Hepatocyte (in vitro differentiated cells): ENCODE results near the gene TRIM52. TPM values are rescaled to one million over a fixed set of nuclear protein-coding genes. Genes with fewer than 3 reads are reported as not detected.

Source experiments
- DNase-seq: peaks from one replicate; pipeline ENCODE4 v3.0.0-alpha.2; 2016; ENCODE audit warnings: low spot score
- H2AFZ ChIP-seq: fragments of 200-600 bp; sonication (generic); 2 replicates; pipeline ENCODE4 v1.6.0; 2016; ENCODE audit warnings: antibody characterized with exemption, mild to moderate bottlenecking
- H3K27ac ChIP-seq: fragments of 200-600 bp; sonication (generic); 2 replicates; pipeline ENCODE4 v1.5.1; 2016; ENCODE audit warnings: mild to moderate bottlenecking
- H3K27me3 ChIP-seq: fragments of 200-600 bp; sonication (generic); 2 replicates; pipeline ENCODE4 v1.6.1; 2016
- H3K36me3 ChIP-seq: fragments of 200-600 bp; sonication (generic); replicated peaks from 2 replicates; pipeline ENCODE4 v1.5.1; 2016; ENCODE audit warnings: low read depth; ENCODE audit not compliant: insufficient read depth
- H3K4me1 ChIP-seq: fragments of 200-600 bp; sonication (generic); 2 replicates; pipeline ENCODE4 v1.5.1; 2016; ENCODE audit warnings: mild to moderate bottlenecking, moderate library complexity; ENCODE audit not compliant: insufficient read depth
- H3K4me2 ChIP-seq: fragments of 200-600 bp; sonication (generic); 2 replicates; pipeline ENCODE4 v1.6.0; 2016
- H3K4me3 ChIP-seq: fragments of 200-600 bp; sonication (generic); 2 replicates; pipeline ENCODE4 v1.5.1; 2016; ENCODE audit warnings: mild to moderate bottlenecking
- H3K79me2 ChIP-seq: fragments of 200-600 bp; sonication (generic); 2 replicates; pipeline ENCODE4 v1.6.0; 2017; ENCODE audit warnings: mild to moderate bottlenecking
- H3K9me2 ChIP-seq: fragments of 200-600 bp; sonication (generic); replicated peaks from 2 replicates; pipeline ENCODE4 v1.6.0; 2017; ENCODE audit warnings: mild to moderate bottlenecking; ENCODE audit not compliant: insufficient read depth
- H3K9me3 ChIP-seq: fragments of 200-600 bp; sonication (generic); 2 replicates; pipeline ENCODE4 v1.5.1; 2016; ENCODE audit warnings: low read depth, mild to moderate bottlenecking
- H4K20me1 ChIP-seq: fragments of 200-600 bp; sonication (generic); 2 replicates; pipeline ENCODE4 v1.6.0; 2016; ENCODE audit warnings: mild to moderate bottlenecking; ENCODE audit not compliant: insufficient read depth, poor library complexity, severe bottlenecking
- EZH2 ChIP-seq: fragments of 200-600 bp; sonication (generic); IDR thresholded peaks from 2 replicates; pipeline ENCODE4 v1.6.1; 2016; ENCODE audit warnings: antibody characterized with exemption, mild to moderate bottlenecking, borderline replicate concordance
- EZH2phosphoT487 ChIP-seq: fragments of 200-600 bp; sonication (generic); IDR thresholded peaks from one replicate; pipeline ENCODE4 v1.6.1; 2018; ENCODE audit warnings: antibody characterized with exemption, mild to moderate bottlenecking, low read depth, moderate library complexity; ENCODE audit not compliant: unreplicated experiment, severe bottlenecking
- WGBS: methylation state at CpG from one replicate; pipeline ENCODE4 v1.1.6; 2016; ENCODE audit warnings: low lambda C conversion rate; ENCODE audit errors: missing lambda C conversion rate; 5-methylcytosine and 5-hydroxymethylcytosine counted together
- microRNA-seq: library from miRNA; unstranded; fragments of <30 nt; microRNA quantifications from one replicate; pipeline ENCODE4, GENCODE V29; 2017
- polyA plus RNA-seq: library from polyadenylated mRNA; unstranded; fragments of >200 nt; fragmentation: Nextera tagmentation; extraction: Ambion mirVana; gene quantifications from 2 replicates; pipeline ENCODE4 v1.2.1, GENCODE V29; 2016
- small RNA-seq: library from RNA; depleted of rRNA; stranded (forward); fragments of <200 nt; gene quantifications from one replicate; pipeline ENCODE3, GENCODE V24; 2014
- total RNA-seq: library from RNA; depleted of rRNA; stranded (reverse); fragments of >200 nt; gene quantifications from 2 replicates; pipeline ENCODE4 v1.2.3, GENCODE V29; 2014
- TF ChIP-seq, protein P1 (sequence below): fragments of 200-600 bp; sonication (generic); IDR thresholded peaks from 2 replicates; pipeline ENCODE4 v1.5.1; 2016; ENCODE audit warnings: antibody characterized with exemption, mild to moderate bottlenecking; ENCODE audit not compliant: poor library complexity

Gene TRIM52
- total and polyA plus RNA-seq, 2 experiments from 2014 or later = 9.9 to 13.2 TPM

DNA sequence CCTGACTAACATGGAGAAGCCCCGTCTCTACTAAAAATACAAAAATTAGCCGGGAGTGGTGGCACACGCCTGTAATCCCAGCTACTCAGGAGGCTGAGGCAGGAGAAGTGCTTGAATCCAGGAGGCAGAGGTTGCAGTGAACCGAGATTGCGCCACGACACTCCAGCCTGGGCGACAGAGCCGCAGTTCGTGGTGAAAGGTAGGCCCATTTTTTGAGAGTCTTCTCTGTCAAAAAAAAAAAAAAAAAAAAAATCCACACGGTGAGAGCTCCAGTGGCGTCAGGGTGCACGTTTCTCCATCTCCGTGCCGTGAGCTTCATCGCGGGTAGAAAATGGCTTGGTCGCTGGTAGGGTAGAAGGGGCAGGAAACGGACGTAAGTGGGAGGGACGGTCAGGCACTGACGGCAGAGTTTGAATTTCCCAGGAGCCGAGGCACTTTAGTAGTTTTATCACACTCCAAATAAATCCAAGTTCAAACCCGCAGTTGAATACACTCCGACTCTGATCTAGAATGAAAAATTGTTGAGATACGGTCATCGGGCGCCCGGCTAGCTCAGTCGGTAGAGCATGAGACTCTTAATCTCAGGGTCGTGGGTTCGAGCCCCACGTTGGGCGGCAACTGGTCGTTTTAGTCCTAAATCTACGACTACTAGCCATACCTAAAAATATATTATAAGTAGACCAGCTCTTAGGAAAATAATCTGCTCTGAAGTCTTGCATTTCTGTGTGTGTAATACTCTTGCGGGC, 53.6 kb downstream of the TRIM52 start:
- peak overlapping the region; percentile 77 for H3K27ac ChIP-seq
- H3K4me2 ChIP-seq = peak overlapping the region; percentile 100
- no peaks in the 10 kb centered on the region for H3K9me2 ChIP-seq
- H3K27me3 ChIP-seq = peaks cover 22% of the 10 kb centered on the region
- DNase-seq = peak; percentile 86
- TF ChIP-seq, protein P1, sequence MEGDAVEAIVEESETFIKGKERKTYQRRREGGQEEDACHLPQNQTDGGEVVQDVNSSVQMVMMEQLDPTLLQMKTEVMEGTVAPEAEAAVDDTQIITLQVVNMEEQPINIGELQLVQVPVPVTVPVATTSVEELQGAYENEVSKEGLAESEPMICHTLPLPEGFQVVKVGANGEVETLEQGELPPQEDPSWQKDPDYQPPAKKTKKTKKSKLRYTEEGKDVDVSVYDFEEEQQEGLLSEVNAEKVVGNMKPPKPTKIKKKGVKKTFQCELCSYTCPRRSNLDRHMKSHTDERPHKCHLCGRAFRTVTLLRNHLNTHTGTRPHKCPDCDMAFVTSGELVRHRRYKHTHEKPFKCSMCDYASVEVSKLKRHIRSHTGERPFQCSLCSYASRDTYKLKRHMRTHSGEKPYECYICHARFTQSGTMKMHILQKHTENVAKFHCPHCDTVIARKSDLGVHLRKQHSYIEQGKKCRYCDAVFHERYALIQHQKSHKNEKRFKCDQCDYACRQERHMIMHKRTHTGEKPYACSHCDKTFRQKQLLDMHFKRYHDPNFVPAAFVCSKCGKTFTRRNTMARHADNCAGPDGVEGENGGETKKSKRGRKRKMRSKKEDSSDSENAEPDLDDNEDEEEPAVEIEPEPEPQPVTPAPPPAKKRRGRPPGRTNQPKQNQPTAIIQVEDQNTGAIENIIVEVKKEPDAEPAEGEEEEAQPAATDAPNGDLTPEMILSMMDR = no peak
- TF ChIP-seq EZH2 = no peak
- H3K4me3 ChIP-seq = peak overlapping the region; percentile 35
- peaks cover 20% of the 10 kb centered on the region for H3K4me1 ChIP-seq
- no peaks in the 10 kb centered on the region for H3K79me2 ChIP-seq
- no peaks in the 10 kb centered on the region for H3K9me3 ChIP-seq
- peak overlapping the region; percentile 30 for H2AFZ ChIP-seq
- H3K36me3 ChIP-seq = no peaks in the 10 kb centered on the region
- WGBS = 1% methylated on average over 36 of the region's 36 CpGs
- no peaks in the 10 kb centered on the region for H4K20me1 ChIP-seq

DNA sequence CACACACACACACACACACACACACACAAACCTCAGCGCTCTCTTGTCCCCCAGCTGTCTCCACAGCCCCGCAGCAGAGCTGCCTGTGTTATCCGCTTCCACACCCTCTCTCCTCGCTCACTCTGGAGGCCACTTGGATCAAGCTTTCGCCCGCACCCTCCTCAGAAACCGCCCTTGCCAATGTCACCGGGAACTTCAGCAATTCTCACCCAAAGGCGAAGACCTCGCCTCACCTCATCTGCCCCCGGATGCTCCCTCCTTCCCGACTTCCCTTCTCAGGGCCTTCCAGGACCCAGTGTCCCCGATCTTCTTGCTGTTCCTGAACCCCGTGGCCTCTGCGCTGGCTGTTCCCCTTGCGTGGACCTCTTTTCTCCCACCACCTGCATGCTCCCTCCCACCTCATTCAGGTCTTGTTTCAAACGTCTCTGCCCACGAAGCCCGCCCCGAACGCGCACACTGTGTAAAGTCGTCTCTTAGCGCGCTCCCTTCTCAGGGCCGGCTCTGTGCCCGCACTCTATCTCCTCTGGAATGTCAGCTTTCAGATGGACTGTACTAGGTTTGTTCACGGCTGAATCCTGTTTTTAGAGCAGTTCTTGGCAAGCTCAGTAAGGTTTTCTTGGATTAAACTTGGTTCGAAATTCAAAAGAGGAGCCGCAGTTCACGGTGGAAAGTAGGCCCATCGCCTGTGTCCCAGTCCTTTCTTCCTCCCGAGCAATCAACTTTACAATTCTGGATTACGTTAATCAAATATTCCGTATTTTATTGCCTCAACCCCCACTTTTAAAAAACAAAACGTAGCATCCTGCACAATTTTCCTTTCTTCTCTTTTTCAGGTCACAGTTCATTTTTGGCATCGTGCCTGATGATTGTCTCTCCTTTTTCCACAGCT, 54.9 kb downstream of the TRIM52 start:
- H3K9me3 ChIP-seq = no peaks in the 10 kb centered on the region
- H4K20me1 ChIP-seq = no peaks in the 10 kb centered on the region
- no peaks in the 10 kb centered on the region for H3K79me2 ChIP-seq
- TF ChIP-seq, protein P1 = no peak
- no peak for TF ChIP-seq EZH2
- no peak for TF ChIP-seq EZH2phosphoT487
- H3K27me3 ChIP-seq = peaks cover 23% of the 10 kb centered on the region
- WGBS = 5% methylated on average over 37 of the region's 37 CpGs
- H3K9me2 ChIP-seq = no peaks in the 10 kb centered on the region
- H3K4me3 ChIP-seq = peak overlapping the region; percentile 53
- H3K4me1 ChIP-seq = peaks cover 20% of the 10 kb centered on the region
- peak overlapping the region; percentile 100 for H3K4me2 ChIP-seq
- peak; percentile 45 for DNase-seq
- peak overlapping the region; percentile 45 for H3K27ac ChIP-seq
- H3K36me3 ChIP-seq = no peaks in the 10 kb centered on the region
- H2AFZ ChIP-seq = peak overlapping the region; percentile 22

Small RNA genes within 50 kb of the gene (microRNA-seq; reads per million reads assigned to microRNA genes)
- 3.1 reads per million for gene MIR4638

Small RNA genes within 50 kb of the gene (small RNA-seq; reads per million reads assigned to genes)
- gene MIR4638 (not detected), gene RNU6-705P (not detected), gene SNORD95 (not detected), gene SNORD96A (not detected)

Other genes with a start within 250 kb of the TRIM52 start
- 0.27 and 1.0 TPM in 2 replicates for gene BTNL9, start 220.9 kb downstream of the TRIM52 start, total RNA-seq
- gene BTNL9, start 220.9 kb downstream of the TRIM52 start, polyA plus RNA-seq = 0.11 and 1.4 TPM in 2 replicates
- not detected in 2 replicates for gene OR2V1, start 130.0 kb downstream of the TRIM52 start, total RNA-seq
- not detected in 2 replicates for gene OR2V1, start 130.0 kb downstream of the TRIM52 start, polyA plus RNA-seq
- not detected in 2 replicates for gene OR2V2, start 113.6 kb downstream of the TRIM52 start, total RNA-seq
- not detected in 2 replicates for gene OR2V2, start 113.6 kb downstream of the TRIM52 start, polyA plus RNA-seq
- not detected in 2 replicates for gene TRIM7, start 55.9 kb downstream of the TRIM52 start, total RNA-seq
- 0.35 TPM in 1 of 2 replicates, not detected in the other for gene TRIM7, start 55.9 kb downstream of the TRIM52 start, polyA plus RNA-seq
- 11.9 and 14.9 TPM in 2 replicates for gene TRIM41, start 37.9 kb downstream of the TRIM52 start, total RNA-seq
- 1.7 and 2.0 TPM in 2 replicates for gene TRIM41, start 37.9 kb downstream of the TRIM52 start, polyA plus RNA-seq
- 2,199 and 2,553 TPM in 2 replicates for gene RACK1, start 17.2 kb downstream of the TRIM52 start, total RNA-seq
- gene RACK1, start 17.2 kb downstream of the TRIM52 start, polyA plus RNA-seq = 680 TPM in 2 replicates
- 0.56 TPM in 1 of 2 replicates, not detected in the other for gene OR4F3, start 106.1 kb upstream of the TRIM52 start, total RNA-seq
- not detected in 2 replicates for gene OR4F3, start 106.1 kb upstream of the TRIM52 start, polyA plus RNA-seq